Pons (tissue), 1 donor: ENCODE results near the gene RNF213.
A peak's percentile ranks its signal among the peaks of the same experiment; 100 is the strongest.

Experiments used
- DNase-seq: peaks from one replicate; pipeline ENCODE4 v3.0.0-alpha.2; 2016; ENCODE audit warnings: low spot score

The RNF213 gene

GRCh38 chr17:80260791-80261158, at the start of gene RNF213:
Gene RNF213, plus strand, starts transcription at chr17:80260852. Its CDS starts 2,830 bp downstream, at chr17:80263682.
- DNase-seq, result no peak

GRCh38 chr17:80212109-80212508, 48.5 kb upstream of the RNF213 start:
- DNase-seq, result no peak

DNA sequence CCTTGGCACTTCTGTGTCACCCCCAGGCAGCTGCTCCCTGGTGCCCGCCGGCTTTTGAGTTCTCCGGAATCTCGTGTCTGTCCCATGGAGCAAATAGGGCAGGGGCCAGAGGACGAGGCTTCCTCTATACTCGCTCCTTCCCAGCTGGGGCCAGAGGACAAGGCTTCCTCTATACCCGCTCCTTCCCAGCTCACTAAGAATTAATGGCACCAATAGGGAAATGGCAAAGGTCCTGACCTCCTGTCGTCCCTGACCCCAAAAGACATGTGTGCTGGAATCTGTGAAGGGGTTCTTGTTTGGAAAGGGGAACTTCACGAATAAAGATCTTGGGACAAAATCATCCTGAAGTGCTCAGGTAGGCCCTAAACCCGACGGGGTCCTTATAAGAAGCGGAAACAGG, 48.1 kb upstream of the RNF213 start:
- DNase-seq, result no peak

GRCh38 chr17:80212962-80213642, 47.5 kb upstream of the RNF213 start:
- DNase-seq, result no peak

DNA sequence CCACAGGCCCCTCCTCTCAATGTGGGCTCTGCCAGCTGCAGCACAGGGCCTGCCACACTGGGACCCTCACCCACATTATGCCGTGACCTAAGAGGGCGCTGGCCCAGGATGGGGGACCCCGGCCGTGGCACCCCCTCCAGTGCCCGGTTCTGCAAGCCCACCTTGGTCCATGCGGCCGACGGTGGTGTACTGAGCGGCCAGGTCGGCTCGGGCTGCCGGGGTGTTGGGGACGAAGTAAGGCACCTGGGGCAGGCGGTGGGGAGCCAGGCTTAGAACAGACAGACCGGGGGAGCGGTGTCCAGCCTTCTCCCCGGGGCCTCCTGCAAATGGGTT, 47.0 kb upstream of the RNF213 start:
- no peak for DNase-seq

GRCh38 chr17:80214012-80214877, 46.4 kb upstream of the RNF213 start:
- no peak for DNase-seq

DNA sequence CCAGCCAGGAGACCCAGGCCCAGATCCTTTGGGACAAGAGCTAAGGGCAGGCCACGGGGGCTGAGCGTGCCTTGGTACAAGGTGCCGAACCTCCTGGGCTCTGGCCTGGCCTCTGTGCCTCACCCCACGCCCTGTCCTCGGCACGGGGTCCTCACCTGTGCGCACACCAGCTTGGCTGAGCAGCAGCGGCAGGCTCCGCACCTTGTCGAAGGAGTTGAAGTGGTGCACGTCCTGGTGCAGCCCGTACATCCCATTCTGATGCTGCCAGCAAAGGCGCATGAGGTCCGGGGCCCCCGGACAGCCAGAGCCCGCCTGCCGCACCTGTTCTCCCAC, 45.8 kb upstream of the RNF213 start:
- DNase-seq, result no peak

DNA sequence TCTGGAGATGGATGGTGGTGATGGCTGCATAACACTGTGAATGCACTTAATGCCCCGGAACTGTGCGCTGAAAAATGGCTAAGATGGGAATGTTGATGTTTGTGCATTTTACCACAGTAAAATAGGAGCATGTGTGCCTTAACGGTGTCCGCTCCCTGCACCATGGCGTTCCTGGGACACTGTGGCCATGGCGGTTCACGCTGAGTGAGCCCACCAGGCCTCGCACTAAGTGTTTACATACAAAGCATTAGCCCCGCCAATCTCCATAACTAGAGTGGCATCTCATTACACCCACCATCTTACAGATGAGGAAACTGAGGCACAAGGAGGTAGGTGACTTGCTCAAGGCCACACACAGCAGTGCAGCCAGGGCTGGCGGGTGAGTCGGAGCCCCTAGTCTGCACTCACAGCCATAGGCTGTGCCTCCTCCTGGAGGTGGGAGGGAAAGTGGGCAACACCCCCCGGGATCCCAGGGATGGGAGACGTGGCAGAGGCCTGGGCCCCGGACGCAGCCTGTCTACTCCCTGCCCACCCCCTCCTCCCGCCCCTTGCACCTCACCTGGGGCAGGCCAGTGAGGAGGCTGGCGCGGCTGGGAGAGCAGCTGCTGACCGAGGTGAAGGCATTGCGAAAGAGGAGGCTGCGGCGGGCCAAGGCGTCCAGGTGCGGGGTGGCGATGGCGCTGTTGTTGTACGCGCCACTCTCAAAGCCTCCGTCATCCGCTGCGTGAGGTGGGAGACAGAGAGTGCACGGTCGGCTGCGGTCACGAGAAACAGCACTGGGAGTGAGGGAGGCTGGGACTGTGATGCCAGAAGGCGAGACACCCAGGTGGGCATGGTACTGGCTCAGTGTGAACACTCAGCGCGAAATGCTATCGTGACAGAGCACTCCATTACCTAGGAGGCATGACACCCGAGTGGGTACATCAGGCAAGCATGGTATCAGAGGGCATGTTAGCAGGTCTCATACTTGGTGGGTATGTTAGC, 43.9 kb upstream of the RNF213 start:
- no peak for DNase-seq

- DNase-seq, result no peak
Measured at GRCh38 chr17:80217703-80218362, 42.8 kb upstream of the RNF213 start.

- DNase-seq, result no peak
Measured at GRCh38 chr17:80218391-80218790, 42.3 kb upstream of the RNF213 start.

- DNase-seq, result peak; percentile 56
Measured at GRCh38 chr17:80219013-80219762, 41.5 kb upstream of the RNF213 start.

- no peak for DNase-seq
Measured at GRCh38 chr17:80219763-80220053, 40.9 kb upstream of the RNF213 start.

DNA sequence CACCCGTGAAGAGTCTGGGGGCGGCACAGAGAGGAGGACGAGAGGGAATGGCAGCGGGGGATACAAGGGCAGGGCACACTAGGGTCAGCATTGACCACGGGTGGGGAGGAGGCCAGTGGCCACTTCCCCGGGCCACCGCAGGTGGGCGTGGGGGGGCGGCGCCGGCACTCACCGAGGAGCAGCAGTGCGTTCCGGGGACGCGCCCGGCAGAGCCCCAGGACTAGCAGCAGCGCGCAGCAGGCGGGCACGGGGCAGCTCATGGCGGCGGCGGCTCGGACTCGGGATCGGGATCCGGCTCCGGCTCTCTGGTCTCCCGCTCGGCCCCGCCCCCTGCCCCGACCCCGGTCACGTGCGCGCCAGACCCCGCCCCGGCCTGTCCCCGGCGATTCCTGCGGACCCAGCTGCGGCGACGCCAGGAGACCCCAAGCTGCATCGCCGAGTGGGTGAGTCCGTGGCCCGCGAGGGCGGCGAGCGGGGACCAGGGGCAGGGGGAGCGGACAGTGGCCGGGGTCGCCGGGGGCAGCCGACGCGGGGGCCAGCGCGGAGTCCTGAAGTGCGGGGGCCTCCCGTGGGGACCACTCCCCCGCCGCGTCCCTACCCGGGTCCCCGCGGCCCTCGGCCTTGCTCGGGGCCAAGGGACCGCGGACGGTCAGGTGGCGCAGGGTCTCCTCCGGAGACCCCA, 40.5 kb upstream of the RNF213 start, which contains the start of the genes SGSH and SLC26A11:
SGSH (minus strand) TSS at position 280 of the 682 bp plus-strand sequence; CDS start at position 260, 20 bp downstream.
SLC26A11 (plus strand) TSS at position 374 of the 682 bp plus-strand sequence. CDS start 1,134 bp downstream, outside the sequence.
- no peak for DNase-seq

- no peak for DNase-seq
Measured at GRCh38 chr17:80220736-80221215, 39.9 kb upstream of the RNF213 start.

- DNase-seq, result no peak
Measured at GRCh38 chr17:80221351-80222105, 39.1 kb upstream of the RNF213 start.

- no peak for DNase-seq
Measured at GRCh38 chr17:80222376-80223141, 38.1 kb upstream of the RNF213 start.

GRCh38 chr17:80223142-80223815, 37.4 kb upstream of the RNF213 start:
- no peak for DNase-seq

GRCh38 chr17:80223838-80224497, 36.7 kb upstream of the RNF213 start:
- no peak for DNase-seq
